Ishikawa (cell line): Measurements from ENCODE around the gene ZNF280B.

Experiments used
- CEBPB ChIP-seq: IDR thresholded peaks from 2 replicates; pipeline ENCODE4 v1.6.1; 2012
- CREB1 ChIP-seq: IDR thresholded peaks from 2 replicates; pipeline ENCODE4 v1.6.1; 2012; ENCODE audit warnings: low read depth
- EGR1 ChIP-seq: IDR thresholded peaks from 2 replicates; pipeline ENCODE4 v1.6.1; 2012
- EP300 ChIP-seq: IDR thresholded peaks from 2 replicates; pipeline ENCODE4 v1.6.1; 2012; ENCODE audit warnings: borderline replicate concordance
- MAX ChIP-seq: IDR thresholded peaks from 2 replicates; pipeline ENCODE4 v1.6.1; 2012
- NFIC ChIP-seq: IDR thresholded peaks from 2 replicates; pipeline ENCODE4 v1.6.1; 2012
- RAD21 ChIP-seq: IDR thresholded peaks from 2 replicates; pipeline ENCODE4 v1.6.1; 2012; ENCODE audit warnings: low read depth
- REST ChIP-seq: IDR thresholded peaks from 2 replicates; pipeline ENCODE4 v1.6.1; 2012; ENCODE audit warnings: low read depth, mild to moderate bottlenecking
- TEAD4 ChIP-seq: IDR thresholded peaks from 2 replicates; pipeline ENCODE4 v1.6.1; 2012
- TF ChIP-seq, protein P1 (sequence below): IDR thresholded peaks from 2 replicates; pipeline ENCODE4 v1.6.1; 2012

GRCh38 chr22:22480940-22481339 is 27.6 kb downstream of the ZNF280B start:
- TF ChIP-seq, protein P1, sequence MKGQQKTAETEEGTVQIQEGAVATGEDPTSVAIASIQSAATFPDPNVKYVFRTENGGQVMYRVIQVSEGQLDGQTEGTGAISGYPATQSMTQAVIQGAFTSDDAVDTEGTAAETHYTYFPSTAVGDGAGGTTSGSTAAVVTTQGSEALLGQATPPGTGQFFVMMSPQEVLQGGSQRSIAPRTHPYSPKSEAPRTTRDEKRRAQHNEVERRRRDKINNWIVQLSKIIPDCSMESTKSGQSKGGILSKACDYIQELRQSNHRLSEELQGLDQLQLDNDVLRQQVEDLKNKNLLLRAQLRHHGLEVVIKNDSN: no peak
- no peak for TF ChIP-seq TEAD4
- no peak for TF ChIP-seq EGR1
- no peak for TF ChIP-seq MAX
- TF ChIP-seq CEBPB: no peak
- no peak for TF ChIP-seq NFIC
- TF ChIP-seq EP300: no peak
- TF ChIP-seq CREB1: no peak
- TF ChIP-seq RAD21: no peak
- no peak for TF ChIP-seq REST
